GM18951 (cell line): Measurements from ENCODE around the gene NRXN3.
"Not testable (repeated sequence)": the region's sequence is repeated elsewhere in the genome, so short reads cannot be mapped to it uniquely, and the experiment has no call there.

ENCODE experiments used
- POLR2A ChIP-seq: IDR thresholded peaks from 4 replicates; pipeline ENCODE4 v1.6.1; 2011; ENCODE audit warnings: mild to moderate bottlenecking; ENCODE audit not compliant: insufficient read length, insufficient read depth; ENCODE audit errors: extremely low read depth
- in situ Hi-C: fragments of 300-500 bp; cut with MboI; formaldehyde crosslinking; loops from one replicate; pipeline ENCODE4 v1.12.0; 2022; ENCODE audit warnings: low sequenced_read_pairs, mixed read lengths, inconsistent platforms; ENCODE audit not compliant: unreplicated experiment

Gene NRXN3

DNA sequence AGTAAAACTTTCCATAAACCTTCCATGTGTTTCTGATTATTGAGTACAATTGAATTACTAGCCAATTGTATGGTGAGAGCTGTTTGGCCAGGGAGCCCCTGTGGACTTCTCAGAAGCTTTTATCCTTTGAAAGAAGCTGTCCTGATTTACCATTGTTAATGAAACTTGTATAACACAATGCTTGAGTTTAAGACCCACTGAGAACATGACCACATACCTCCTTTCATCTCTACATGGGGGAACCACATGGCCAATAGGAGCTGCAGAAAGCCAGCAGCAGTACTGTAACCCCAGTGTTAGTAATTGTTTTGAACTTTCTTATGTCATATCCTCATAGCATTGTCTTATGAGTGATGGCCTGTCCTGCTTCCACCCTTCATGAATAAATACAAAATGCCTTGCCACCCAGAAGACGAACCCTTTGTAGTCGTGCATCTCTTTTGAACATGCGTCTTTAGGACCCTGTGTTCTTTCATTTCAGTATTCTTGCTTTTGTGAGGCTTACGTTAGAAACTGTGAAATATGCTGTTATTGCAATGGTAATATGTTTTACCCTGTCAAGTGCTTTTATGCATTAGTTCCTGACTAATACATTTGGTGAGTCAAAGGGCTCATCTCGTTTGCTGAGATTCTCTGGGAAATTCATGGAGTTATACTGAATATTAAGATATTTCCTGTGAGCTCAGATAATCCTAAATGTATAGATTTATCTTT lies 815.7 kb downstream of the NRXN3 start:
- in situ Hi-C loops: no loop called here
- no peak for TF ChIP-seq POLR2A

DNA sequence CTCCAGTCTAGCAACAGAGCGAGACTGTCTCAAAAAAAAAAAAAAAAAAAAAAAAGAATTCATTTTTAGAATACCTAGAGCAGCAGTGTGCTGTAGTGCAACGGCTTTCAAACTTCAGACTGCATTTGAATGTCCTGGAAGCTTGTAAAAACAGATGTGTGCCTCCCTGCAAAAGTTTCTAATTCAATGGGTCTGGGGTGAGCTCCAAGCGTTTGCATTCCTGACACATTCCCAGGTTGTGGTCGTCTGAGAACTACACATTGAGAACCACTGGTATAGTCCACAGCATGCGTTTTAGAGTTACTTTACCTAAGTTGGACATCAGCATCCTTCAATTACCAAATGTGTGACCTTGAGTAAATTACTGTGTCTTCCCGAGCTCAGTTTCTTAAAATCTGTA lies 816.8 kb downstream of the NRXN3 start:
- TF ChIP-seq POLR2A: no peak
- in situ Hi-C loops: no loop called here

DNA sequence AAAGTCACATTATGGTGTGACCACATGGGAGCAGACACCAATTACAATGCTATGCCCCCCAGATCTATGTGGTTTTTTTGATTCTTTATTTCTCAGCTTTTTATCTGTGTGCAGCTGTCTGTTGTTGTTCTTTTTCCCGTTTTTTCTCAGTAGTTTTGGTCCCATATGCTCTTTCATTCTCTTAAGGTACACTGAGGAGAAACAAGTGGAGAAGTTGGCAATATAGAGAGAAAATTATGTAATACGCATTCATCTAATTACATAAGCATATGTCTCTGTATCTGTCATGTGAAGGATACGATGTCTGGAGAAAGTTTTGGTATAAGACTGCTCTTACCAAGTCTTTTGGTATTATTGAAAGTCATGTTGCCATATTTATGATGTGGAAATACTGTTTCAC lies 819.0 kb downstream of the NRXN3 start:
- in situ Hi-C loops: no loop called here
- TF ChIP-seq POLR2A: no peak

DNA sequence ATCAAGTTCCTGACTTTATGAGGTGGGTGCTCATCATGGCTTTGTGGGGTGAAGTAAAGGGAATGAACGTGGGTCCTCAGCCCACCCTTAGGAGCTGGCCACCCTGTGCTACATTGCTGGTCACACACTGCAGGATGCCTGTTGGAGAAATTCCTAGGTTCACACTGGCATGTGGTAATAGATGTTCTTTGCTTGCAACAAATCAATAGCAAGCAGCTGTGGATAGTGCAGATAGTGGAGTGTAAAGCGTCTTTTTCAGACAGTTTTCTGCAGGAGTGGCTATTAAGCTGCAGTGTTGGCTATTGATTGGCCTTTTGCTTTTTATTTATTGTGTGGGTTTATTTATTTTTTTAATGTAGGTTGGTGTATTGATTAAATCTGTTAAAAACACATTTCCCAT lies 822.7 kb downstream of the NRXN3 start:
- TF ChIP-seq POLR2A: no peak
- in situ Hi-C loops: no loop called here

DNA sequence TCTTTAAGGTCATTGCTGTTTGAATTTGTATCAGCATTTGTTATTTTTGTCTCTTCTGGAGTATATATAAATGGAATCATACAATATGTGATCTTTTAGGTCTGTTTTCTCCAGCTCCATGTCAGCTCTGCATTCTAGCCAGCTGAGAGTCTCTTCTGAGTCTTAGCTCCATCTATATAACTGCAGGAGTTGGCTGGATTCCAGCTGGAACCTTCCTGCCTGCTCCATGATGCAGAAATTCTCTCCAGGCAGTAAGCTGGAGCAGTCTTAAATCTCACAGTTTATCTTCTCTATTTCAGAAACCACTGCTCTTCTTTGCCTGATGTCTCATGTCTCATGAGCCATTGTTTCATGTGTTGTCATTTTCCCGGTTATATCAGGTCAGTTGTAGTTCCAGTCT lies 827.6 kb downstream of the NRXN3 start:
- in situ Hi-C loops: no loop called here
- TF ChIP-seq POLR2A: no peak

DNA sequence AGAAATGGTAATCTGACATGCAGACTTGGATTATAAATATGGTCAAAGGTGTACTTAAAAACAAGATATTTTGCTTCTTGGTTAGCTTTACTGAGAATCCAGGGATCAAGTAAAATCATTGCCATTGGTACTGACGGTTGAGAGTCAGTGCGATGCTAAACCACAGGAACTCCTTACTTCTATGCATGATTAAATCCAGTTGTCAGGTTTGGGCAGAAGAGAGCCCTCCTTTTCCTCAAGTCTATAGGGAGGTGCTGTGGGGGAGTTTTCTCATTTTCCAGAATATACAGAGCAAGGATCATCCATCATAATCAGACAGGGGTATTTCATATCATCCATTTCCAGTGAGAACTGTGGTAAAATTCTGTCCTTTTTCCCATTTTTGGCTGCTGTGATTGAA lies 839.1 kb downstream of the NRXN3 start:
- in situ Hi-C loops: no loop called here
- no peak for TF ChIP-seq POLR2A

DNA sequence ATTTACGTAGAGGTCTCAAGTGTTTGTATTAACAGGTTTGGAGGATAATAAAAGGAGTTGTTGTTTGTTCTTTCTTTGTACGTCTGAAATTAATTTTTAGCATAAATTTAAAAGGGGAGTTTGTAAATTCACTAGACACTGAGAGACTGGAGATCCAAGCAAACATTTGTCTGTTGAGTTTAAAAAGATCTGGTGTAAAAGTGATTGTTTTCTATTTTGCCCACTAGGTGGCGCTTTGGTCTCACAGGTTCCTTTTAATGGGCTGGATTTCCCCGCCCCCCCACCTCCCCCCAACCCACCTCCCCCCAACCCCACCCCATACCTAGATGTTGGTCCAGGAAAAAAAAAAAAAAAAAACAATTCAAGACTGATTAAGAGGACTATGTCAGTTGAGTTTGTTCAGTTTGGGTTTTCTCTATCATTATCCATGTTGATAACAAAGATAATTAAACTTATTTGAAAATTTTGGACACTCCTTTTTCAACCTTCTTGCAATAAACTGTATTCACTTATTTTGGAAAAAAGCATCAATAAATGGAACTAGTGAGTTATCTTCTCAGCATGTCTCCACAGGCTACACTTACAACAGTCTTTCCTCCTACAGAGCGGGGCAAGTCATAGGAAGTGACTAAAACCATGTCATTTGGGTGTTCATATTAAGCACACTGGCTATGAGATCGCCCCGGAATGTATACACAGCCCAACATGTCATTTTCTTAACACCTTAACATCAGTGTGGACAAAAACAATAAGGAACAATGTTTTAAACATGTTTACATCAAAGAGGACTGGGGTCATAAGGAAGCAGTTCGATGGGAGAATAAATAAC lies 841.1 kb downstream of the NRXN3 start:
- TF ChIP-seq POLR2A: no peak
- in situ Hi-C loops: no loop called here

DNA sequence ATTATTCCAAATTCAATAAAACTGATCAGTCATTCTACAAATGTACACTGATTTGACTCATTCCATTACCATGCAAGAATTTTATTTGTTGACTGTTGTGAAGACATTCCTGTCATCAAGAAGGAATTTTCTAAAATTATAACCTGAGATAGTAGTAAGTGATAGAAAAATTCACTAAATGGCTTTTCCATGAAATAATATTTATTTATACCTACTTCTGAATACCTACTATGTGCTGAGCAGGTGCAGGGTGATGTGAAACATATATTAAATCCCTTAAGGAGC lies 841.7 kb downstream of the NRXN3 start:
- TF ChIP-seq POLR2A: no peak
- in situ Hi-C loops: no loop called here

DNA sequence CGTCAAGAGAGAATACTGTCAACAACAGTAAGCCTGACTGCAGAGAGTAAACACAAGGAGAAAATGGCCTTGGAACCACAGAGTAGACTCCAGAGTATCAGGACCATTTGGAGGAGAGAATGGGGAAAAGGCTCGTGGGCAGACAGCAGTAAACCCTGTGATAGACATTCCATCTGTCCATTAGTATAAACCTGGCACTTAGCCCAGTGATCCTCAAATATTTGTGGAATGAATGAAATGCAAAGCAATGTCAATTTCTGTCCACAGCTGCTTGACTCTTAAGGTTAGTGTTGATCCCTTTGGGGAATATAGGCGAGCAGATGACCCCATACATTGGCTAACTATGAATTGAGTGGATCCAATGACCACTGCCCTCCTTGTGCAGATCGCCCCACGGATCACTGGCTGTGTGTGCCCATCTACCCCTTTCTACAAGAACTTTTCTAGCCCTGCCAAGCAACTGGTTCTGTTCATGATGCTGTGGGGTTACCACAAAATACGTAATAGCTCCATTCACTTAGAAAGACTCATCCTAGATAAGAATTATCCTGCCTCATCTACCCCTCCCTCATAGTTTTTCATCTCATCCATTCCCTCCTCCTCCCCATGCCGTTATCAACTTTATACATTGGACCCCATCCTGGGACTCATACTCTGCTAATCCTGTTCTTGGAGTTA lies 846.8 kb downstream of the NRXN3 start:
- in situ Hi-C loops: no loop called here
- TF ChIP-seq POLR2A: no peak

DNA sequence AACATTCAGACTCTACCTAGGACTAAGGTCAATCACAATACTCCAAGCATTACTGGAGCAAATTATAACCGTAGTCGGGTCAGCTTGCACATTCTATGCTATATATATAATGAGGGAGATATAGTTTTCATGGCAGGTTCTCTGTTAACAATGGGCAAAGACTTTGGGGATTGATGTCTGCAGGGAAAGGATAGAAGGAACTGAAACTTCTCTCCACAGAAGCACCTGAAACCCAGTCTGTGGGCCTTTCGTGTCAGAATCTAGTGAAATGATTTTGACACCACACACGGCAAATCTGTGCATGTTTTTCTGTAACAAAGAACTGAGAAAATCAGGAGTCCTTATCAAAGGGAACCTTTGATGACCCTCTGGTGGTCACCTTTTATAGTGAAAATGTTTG lies 847.4 kb downstream of the NRXN3 start:
- in situ Hi-C loops: no loop called here
- no peak for TF ChIP-seq POLR2A

DNA sequence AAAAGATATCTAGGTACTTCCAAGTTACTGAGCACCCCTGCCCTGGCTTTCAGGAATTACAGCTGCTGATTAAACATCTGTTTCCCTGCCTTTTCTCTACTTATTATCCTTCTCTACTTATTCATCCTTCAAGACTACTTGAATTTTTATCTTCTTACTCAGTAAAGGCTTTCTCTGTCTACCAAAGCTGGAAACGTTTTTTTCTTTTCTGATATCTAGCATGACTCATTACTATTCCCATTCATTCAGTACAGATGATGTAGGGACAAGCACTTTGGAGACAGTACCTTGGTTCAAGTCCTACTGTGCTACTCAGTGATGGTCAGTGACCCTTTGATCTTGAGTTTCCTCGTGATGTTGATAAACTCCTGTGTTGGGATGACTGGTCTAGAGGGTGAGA lies 848.7 kb downstream of the NRXN3 start:
- no peak for TF ChIP-seq POLR2A
- in situ Hi-C loops: no loop called here

DNA sequence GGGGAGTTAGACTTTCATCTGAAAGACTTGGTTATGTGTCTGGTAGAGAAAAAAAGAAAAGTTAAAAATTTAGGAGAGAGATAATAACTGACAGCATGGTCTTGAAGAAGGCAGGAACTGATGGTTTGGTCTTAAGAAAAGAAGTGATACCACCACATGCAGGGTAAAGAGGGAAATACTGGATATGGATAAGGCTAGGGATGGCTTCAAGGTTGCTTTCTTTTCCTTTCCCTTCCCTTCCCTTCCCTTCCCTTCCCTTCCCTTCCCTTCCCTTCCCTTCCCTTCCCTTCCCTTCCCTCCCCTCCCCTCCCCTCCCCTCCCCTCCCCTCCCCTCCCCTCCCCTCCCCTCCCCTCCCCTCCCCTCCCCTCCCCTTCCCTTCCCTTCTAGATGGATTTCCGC lies 849.7 kb downstream of the NRXN3 start:
- in situ Hi-C loops: not testable (repeated sequence)

DNA sequence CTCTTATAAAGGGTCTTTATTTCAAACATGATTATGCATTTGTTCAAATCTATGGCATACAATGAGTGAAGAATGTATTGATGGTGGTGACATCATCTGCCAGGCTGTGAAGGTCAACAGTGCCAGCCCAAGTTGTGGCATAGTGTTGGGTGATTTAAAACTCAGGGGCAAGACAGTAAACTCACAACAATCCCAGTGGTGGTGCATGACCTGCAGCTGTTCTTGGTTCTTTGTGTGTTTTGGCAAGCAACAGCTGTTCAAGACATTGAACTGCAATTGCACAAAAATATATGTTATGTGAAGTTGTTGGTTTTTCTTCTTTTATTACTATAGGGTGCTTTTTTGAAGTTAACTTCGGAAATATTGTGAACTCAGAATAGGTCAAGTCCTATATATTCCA lies 851.6 kb downstream of the NRXN3 start:
- TF ChIP-seq POLR2A: no peak
- in situ Hi-C loops: no loop called here

DNA sequence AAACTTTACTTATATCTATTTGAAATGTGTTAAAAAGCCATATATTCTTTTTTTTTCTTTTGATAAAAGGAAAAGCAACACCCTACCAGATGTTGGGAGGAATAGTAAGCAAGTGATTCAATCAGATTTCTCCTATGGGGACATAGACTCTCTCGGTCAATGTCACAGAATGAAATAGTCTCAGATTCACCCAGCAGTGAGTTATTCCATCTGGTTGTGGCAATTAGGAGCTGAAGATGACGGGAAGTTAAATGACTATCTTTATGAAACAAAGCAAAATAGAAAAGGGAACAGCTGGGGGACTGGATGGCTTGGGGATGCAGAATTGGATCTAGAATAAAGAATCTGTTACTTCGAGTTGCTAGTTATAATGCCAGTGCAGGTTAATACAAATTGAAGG lies 857.0 kb downstream of the NRXN3 start:
- TF ChIP-seq POLR2A: no peak
- in situ Hi-C loops: no loop called here

DNA sequence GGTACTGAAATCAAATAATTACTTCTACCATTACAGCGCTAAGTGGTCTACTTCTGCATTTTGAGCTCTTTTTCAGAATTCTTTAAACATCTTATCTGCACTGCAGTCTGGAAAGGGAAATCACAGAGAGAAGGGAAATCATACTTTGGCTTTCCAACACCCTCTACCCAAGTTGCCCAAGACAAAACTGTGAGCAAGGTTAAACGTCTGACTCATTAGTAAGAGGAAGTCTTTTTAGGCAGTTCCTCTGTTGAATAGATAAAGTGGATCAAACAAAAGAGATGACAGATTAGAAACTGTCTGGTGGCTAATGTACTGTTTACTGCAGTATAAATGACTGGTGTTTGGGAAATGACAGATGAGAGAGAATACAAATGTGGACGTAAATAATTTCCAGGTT lies 858.1 kb downstream of the NRXN3 start:
- no peak for TF ChIP-seq POLR2A
- in situ Hi-C loops: no loop called here
